ENCODE results near the gene TREH. TPM values are rescaled to one million over a fixed set of nuclear protein-coding genes. Genes with fewer than 3 reads are reported as not detected.

TREH gene
- polyA plus RNA-seq, 12 donors: 0.12 to 0.57 (median 0.26) TPM; not detected in 5

DNA sequence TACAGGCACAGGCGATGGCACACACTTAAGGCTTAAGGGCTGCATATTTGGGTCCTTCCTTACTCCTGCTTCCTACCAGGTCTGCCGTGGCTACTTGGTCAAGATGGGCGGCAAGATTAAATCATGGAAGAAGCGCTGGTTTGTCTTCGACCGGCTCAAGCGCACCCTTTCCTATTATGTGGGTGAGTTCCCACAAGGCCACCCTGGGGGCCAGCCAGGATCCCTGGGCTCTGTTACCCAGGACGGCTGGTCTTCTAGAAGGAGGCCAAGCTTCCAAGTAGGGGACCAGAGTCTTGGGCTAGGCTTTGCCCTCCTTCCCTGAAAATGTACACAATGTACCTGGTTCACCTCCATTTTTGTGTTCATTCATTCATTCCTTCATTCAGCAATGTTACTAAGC is 29.1 kb downstream of the TREH start:
- no peak for DNase-seq

GRCh38 chr11:118649941-118650340 is 29.5 kb downstream of the TREH start:
- no peak for DNase-seq

- DNase-seq: no peak
Observed at GRCh38 chr11:118648291-118648690, 31.2 kb downstream of the TREH start.

DNA sequence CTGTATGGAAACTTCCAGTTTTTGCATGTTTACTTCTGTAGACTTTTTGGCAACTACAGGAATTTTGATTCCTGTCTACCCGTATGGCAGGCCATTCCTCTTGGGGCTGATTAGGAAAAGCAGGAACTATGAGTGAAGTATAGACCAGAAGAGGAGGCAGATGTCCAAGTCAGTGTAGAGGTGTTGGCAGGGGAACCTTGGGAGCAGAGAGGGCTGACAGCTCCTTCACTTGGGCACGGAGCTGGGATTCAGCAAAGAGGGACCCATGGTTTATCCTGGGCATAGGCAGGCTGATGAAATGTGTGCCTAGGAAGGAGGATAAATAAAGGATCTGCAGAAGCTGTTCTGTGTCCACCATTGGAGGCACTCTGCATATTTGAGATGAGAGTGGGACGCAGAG is 33.1 kb downstream of the TREH start:
- DNase-seq: no peak

GRCh38 chr11:118645066-118645715 is 34.3 kb downstream of the TREH start:
- no peak for DNase-seq

- DNase-seq: no peak
Observed at GRCh38 chr11:118644496-118644895, 35.0 kb downstream of the TREH start.

GRCh38 chr11:118643995-118644345 is 35.5 kb downstream of the TREH start:
- no peak for DNase-seq

GRCh38 chr11:118643142-118643994 is 36.1 kb downstream of the TREH start:
- no peak for DNase-seq

GRCh38 chr11:118641397-118642019 is 37.9 kb downstream of the TREH start:
- DNase-seq: no peak

- no peak for DNase-seq
Observed at GRCh38 chr11:118640332-118641154, 38.9 kb downstream of the TREH start.

DNA sequence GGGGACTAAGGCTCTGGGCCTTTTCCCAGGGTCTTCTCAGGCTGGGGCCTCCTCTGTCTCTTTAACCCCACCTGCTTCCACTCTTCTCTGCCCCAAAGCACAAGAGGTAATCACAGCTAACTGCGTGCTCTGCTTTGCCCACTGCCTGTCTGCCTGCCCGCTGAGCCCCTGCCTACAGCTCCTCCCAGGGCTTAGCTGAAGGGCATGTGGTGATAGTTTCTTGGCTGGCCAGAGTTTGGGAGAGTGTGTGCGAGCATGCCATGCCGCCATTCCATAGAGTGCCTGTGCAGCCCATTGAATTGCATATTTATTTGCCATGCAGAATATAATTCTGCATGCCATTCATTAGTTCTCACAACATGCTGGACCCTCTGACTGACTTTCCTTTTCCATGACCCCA is 39.6 kb downstream of the TREH start:
- no peak for DNase-seq

GRCh38 chr11:118638726-118639125 is 40.7 kb downstream of the TREH start:
- no peak for DNase-seq

DNA sequence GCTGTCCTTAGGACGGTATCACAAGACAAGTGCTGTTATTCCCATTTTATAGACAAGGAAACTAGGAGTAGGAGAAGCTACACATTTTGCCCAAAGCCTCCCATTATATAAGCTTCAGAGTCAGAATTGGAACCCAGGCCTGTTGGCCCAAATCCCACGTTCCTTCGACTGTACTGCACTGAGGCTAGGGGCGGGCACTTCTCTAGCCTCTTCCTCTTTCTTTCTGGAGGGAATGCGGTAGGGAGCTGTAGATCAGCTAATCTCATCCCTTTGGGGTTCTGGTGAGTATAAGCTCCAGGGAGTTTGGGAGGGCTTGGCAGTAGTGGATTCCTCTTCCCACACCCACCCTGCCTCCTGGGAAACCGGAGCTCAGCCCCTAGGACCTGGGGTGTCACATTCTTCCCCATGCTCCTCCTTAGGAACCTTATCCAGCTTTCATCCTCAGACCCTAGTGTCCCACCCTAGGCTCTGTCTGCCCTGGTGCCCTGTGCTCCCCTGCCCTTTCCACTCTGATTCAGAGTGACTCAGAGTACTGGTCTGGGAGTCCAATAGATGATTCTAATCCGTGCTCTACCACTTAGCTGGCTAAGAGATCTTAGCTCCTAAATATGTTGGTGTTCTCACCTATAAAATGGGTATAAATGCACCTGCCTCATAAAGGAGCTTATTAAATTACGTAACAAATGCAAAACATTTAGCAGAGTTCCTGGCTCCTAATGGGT is 42.7 kb downstream of the TREH start:
- DNase-seq: no peak

GRCh38 chr11:118635642-118636041 is 43.8 kb downstream of the TREH start:
- DNase-seq: no peak

DNA sequence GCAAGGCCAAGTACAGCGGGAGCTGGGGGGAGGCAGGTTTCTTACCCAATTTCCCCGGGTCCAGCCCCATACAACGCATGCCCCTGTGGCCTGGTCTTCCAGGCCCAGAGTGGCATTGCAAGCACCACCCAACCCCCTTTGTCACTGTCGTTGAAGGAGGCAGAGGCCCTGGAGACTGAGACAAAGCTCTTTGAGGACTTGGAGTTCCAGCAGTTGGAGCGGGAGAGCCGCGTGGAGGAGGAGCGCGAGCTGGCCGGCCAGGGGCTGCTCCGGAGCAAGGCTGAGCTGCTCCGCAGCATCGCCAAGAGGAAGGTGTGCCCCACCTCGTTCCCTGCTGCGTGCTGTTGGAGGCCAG is 44.2 kb downstream of the TREH start:
- DNase-seq: no peak

DNA sequence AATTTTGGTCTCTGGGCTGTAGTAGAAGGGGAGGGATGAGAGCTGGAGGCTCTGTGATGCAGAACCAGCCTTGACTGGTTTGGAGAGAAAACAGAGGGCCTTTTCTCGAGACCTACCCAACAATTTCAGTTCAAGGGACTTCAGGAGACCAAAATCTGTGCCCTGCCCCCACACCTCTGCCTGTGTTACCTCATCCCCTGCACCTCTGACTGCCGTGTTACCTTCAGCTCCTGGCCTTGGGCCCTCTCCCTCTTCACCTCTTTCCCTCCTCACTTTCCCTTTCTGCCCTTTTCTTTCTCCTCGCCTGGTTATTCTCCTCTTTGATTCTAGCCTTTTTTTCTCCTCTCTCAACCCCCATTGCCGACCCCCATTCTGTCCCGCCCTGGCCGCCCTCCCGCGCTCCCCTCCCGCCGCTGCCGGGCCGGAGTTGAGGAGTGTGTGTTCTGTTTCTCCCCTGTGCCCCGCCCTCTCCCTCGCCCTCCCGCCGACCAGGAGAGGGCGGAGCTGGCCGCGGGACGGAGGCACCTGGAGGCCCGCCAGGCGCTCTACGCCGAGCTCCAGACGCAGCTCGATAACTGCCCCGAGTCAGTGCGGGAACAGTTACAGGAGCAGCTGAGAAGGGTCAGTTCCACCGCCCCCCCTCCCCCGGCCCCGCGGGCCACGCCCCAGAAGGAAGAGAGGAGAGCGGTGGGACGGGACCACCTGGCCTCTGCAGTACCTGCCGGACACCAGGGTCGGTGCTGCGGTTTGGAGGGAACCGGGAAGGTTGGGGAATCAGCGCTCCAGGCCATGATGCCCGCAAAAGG is 44.8 kb downstream of the TREH start:
- DNase-seq: peak; percentile 74

- no peak for DNase-seq
Observed at GRCh38 chr11:118633979-118634378, 45.5 kb downstream of the TREH start.

DNA sequence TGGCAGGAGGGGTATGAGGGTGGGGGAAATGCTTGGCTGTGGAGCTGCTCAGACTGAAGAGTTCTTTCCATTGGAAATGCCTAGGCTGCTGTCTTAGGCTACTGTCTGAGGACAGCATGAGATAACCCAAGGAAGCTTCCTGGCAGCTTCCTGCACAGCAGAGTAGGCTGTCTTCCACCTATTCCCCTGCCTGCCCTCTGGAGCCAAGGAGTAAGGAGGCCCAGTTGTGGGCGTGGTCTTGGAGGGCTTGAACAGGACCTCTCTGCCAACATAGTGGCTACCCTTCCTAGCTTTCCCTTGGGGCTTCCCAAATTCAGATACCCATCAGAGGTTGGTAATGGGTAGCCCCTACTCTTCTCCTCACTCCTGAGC is 46.1 kb downstream of the TREH start:
- DNase-seq: no peak

DNA sequence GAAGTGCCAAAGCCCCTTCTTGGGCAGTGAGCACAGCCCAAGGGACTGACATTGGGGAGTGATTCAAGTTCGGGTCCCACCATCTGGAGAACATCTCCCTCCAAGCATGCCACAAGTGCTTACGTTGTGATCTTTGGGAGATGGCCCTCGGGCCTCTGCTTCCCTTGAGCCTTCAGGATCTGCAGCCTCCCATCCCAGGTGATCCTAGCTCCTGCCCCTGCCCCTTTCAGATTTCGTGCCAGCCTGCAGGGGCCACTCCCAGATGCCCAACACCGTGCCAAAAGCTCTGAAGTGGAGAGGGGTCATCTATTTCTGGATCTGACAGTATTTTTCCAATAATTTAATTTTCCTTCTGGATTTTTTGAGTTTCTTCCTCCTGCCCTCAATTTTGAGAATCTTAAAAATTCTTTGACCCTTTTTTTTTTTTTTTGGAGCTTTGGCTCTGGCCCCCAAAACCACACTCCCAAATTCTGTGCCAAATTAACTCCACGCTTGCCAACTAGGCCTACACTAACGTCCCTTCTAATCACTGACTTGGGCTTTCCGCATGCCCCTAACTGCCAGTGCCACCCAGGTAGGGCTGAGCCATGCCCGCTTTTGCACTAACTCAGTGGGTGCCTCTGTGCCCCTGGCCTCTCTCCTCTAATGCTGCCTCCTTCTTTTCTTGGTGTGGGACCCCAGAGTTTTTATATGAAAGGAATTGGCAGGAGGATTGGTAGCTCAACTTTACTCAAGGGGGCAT is 46.7 kb downstream of the TREH start:
- no peak for DNase-seq
